H1 (cell line): ENCODE measurements around the gene CD226. TPM values are rescaled to one million over a fixed set of nuclear protein-coding genes. Genes with fewer than 3 reads are reported as not detected.

Experiments
- CTCF ChIA-PET: fragments of 300-600 bp; sonication (Branson Sonifier 250); formaldehyde crosslinking; loops from one replicate; lab custom pipeline; 2021; ENCODE audit not compliant: partially characterized antibody; lab: Charles Lee
- POLR2A ChIA-PET: fragments of 300-600 bp; sonication (Branson Sonifier 250); formaldehyde crosslinking; loops from one replicate; lab custom pipeline; 2021; ENCODE audit warnings: inconsistent platforms; ENCODE audit not compliant: partially characterized antibody; lab: Charles Lee
- DNase-seq, 2 experiments: peaks; one replicate each; pipeline versions ENCODE4 v3.0.0 to v3.0.0-alpha.2; 2010 to 2022; ENCODE audit warnings: low spot score in 2 of 2, low read depth in 1 of 2, mixed read lengths in 1 of 2
- FAIRE-seq: peaks from 2 replicates; lab custom pipeline; 2011; peaks lifted over from hg19 to GRCh38; lab: Jason Lieb, UNC
- H2AFZ ChIP-seq: 2 replicates; pipeline ENCODE4 v1.8.1; 2012; ENCODE audit warnings: low read length, inconsistent platforms
- H2AK5ac ChIP-seq: 2 replicates; pipeline ENCODE4 v1.6.1; 2013; ENCODE audit warnings: low read depth, low read length
- H2BK120ac ChIP-seq: replicated peaks from 2 replicates; pipeline ENCODE3; 2013; ENCODE audit warnings: low read depth, low read length, inconsistent platforms
- H2BK12ac ChIP-seq: 2 replicates; pipeline ENCODE4 v1.6.1; 2013; ENCODE audit warnings: low read depth, low read length
- H2BK15ac ChIP-seq: 2 replicates; pipeline ENCODE4 v1.6.1; 2013; ENCODE audit warnings: low read length
- H2BK20ac ChIP-seq: 2 replicates; pipeline ENCODE4 v1.6.1; 2013; ENCODE audit warnings: low read length
- H2BK5ac ChIP-seq: 2 replicates; pipeline ENCODE4 v1.6.1; 2013; ENCODE audit warnings: low read depth, low read length
- H3K14ac ChIP-seq: 2 replicates; pipeline ENCODE4 v1.6.1; 2013; ENCODE audit warnings: inconsistent platforms; ENCODE audit not compliant: insufficient read length
- H3K18ac ChIP-seq: 2 replicates; pipeline ENCODE4 v1.6.1; 2013; ENCODE audit warnings: low read length; ENCODE audit errors: extremely low read depth
- H3K23ac ChIP-seq: 2 replicates; pipeline ENCODE4 v1.6.1; 2013; ENCODE audit warnings: inconsistent platforms; ENCODE audit not compliant: insufficient read length
- H3K23me2 ChIP-seq: 2 replicates; pipeline ENCODE4 v1.6.1; 2013; ENCODE audit warnings: low read depth, low read length
- H3K27ac ChIP-seq: 2 replicates; pipeline ENCODE4 v1.6.1; 2011; ENCODE audit warnings: low read depth, low read length, inconsistent platforms
- H3K27me3 ChIP-seq, 4 experiments: replicated peaks in 1 of 4; 1 replicate in 1 of 4; 2 replicates in 3 of 4; pipeline versions ENCODE4 v1.6.1 to v1.8.1; 2011 to 2013; ENCODE audit warnings: low read length in 3 of 4, mild to moderate bottlenecking in 3 of 4, inconsistent platforms in 2 of 4, mixed read lengths in 2 of 4, moderate library complexity in 1 of 4; ENCODE audit not compliant: control insufficient read depth in 3 of 4, insufficient read depth in 3 of 4; ENCODE audit errors: extremely low read depth in 1 of 4
- H3K36me3 ChIP-seq, 4 experiments: 2 replicates each; pipeline versions ENCODE4 v1.6.1 to v1.8.1; 2011 to 2013; ENCODE audit warnings: mild to moderate bottlenecking in 4 of 4, low read length in 3 of 4, moderate library complexity in 2 of 4, control low read depth in 1 of 4, inconsistent platforms in 1 of 4; ENCODE audit not compliant: insufficient read depth in 4 of 4, control insufficient read depth in 2 of 4
- H3K4ac ChIP-seq: replicated peaks from 2 replicates; pipeline ENCODE3; 2013; ENCODE audit warnings: low read length, low read depth, mixed read lengths, inconsistent platforms; ENCODE audit not compliant: insufficient read length
- H3K4me1 ChIP-seq, 4 experiments: replicated peaks in 1 of 4; 1 replicate in 1 of 4; 2 replicates in 3 of 4; pipeline versions ENCODE4 v1.6.1 to v1.8.1; 2011 to 2013; ENCODE audit warnings: low read length in 3 of 4, inconsistent platforms in 2 of 4, mixed read lengths in 1 of 4; ENCODE audit not compliant: insufficient read depth in 4 of 4, control insufficient read depth in 3 of 4
- H3K4me2 ChIP-seq, 2 experiments: 2 replicates each; pipeline versions ENCODE4 v1.6.1 to v1.8.1; 2011 to 2013; ENCODE audit warnings: low read depth in 2 of 2, low read length in 2 of 2, control low read depth in 1 of 2, inconsistent platforms in 1 of 2, mild to moderate bottlenecking in 1 of 2; ENCODE audit not compliant: insufficient read depth in 1 of 2
- H3K4me3 ChIP-seq, 4 experiments: fragments of 200-600, 300-600 bp in 1 of 4; sonication (generic), shearing (Covaris generic), sonication (Bioruptor Twin) in 1 of 4; 2 replicates each; pipeline versions ENCODE4 v1.5.1 to v1.8.1; 2011 to 2016; ENCODE audit warnings: low read length in 4 of 4, low read depth in 3 of 4, control low read depth in 2 of 4, inconsistent platforms in 2 of 4, mild to moderate bottlenecking in 2 of 4, mixed read lengths in 1 of 4, moderate library complexity in 1 of 4; ENCODE audit not compliant: insufficient read depth in 2 of 4; ENCODE audit errors: extremely low read depth in 1 of 4
- H3K56ac ChIP-seq: replicated peaks from 2 replicates; pipeline ENCODE3; 2013; ENCODE audit warnings: low read depth, mild to moderate bottlenecking, mixed read lengths, low read length, inconsistent platforms; ENCODE audit not compliant: insufficient read length
- H3K79me1 ChIP-seq: 2 replicates; pipeline ENCODE4 v1.6.1; 2013; ENCODE audit warnings: low read depth, low read length, control low read depth
- H3K79me2 ChIP-seq, 2 experiments: 2 replicates each; pipeline versions ENCODE4 v1.6.1 to v1.8.1; 2012 to 2013; ENCODE audit warnings: low read length in 2 of 2, mild to moderate bottlenecking in 2 of 2, inconsistent platforms in 1 of 2; ENCODE audit not compliant: insufficient read depth in 2 of 2, control insufficient read depth in 1 of 2
- H3K9ac ChIP-seq, 4 experiments: replicated peaks in 1 of 4; 1 replicate in 1 of 4; 2 replicates in 3 of 4; pipeline versions ENCODE4 v1.6.1 to v1.8.1; 2011 to 2013; ENCODE audit warnings: low read depth in 3 of 4, low read length in 3 of 4, control low read depth in 2 of 4, mild to moderate bottlenecking in 2 of 4, moderate library complexity in 2 of 4, inconsistent platforms in 1 of 4; ENCODE audit errors: extremely low read depth in 1 of 4
- H3K9me3 ChIP-seq, 2 experiments: 2 replicates each; pipeline versions ENCODE4 v1.6.1 to v1.8.1; 2012 to 2013; ENCODE audit warnings: mild to moderate bottlenecking in 2 of 2, moderate library complexity in 2 of 2, control low read depth in 1 of 2, inconsistent platforms in 1 of 2, low read depth in 1 of 2, low read length in 1 of 2, mixed read lengths in 1 of 2; ENCODE audit not compliant: insufficient read depth in 2 of 2
- H4K20me1 ChIP-seq, 2 experiments: replicated peaks in 1 of 2; 2 replicates each; pipeline versions ENCODE3 to v1.8.1; 2011 to 2013; ENCODE audit warnings: inconsistent platforms in 2 of 2, low read length in 2 of 2, mild to moderate bottlenecking in 1 of 2; ENCODE audit not compliant: insufficient read depth in 2 of 2, control insufficient read depth in 1 of 2
- H4K5ac ChIP-seq: 2 replicates; pipeline ENCODE4 v1.6.1; 2013; ENCODE audit warnings: low read length, low read depth, mixed read lengths, inconsistent platforms; ENCODE audit not compliant: insufficient read length
- H4K8ac ChIP-seq: 2 replicates; pipeline ENCODE4 v1.8.0; 2013; ENCODE audit warnings: mild to moderate bottlenecking, moderate library complexity, low read length, inconsistent platforms; ENCODE audit not compliant: insufficient read depth; ENCODE audit errors: extremely low read depth
- H4K91ac ChIP-seq: replicated peaks from 2 replicates; pipeline ENCODE3; 2013; ENCODE audit warnings: low read length, mixed read lengths, inconsistent platforms; ENCODE audit not compliant: insufficient read length
- CTCF ChIP-seq, 3 experiments: IDR thresholded peaks; 1 replicate in 2 of 3; 2 replicates in 1 of 3; pipeline versions ENCODE4 v1.5.1 to v1.6.1; 2011; ENCODE audit warnings: low read length in 3 of 3, mild to moderate bottlenecking in 3 of 3, inconsistent platforms in 2 of 3, low read depth in 1 of 3, moderate library complexity in 1 of 3; ENCODE audit not compliant: insufficient read depth in 1 of 3; ENCODE audit errors: control extremely low read depth in 1 of 3
- MAFK ChIP-seq: IDR thresholded peaks from 2 replicates; pipeline ENCODE4 v1.6.1; 2012; ENCODE audit warnings: low read depth, mild to moderate bottlenecking, improper control_type of control experiment, low read length
- NRF1 ChIP-seq: IDR thresholded peaks from 2 replicates; pipeline ENCODE4 v1.6.1; 2011; ENCODE audit warnings: mild to moderate bottlenecking, low read depth, low read length, improper control_type of control experiment
- RAD21 ChIP-seq, 2 experiments: IDR thresholded peaks in 1 of 2; conservative IDR thresholded peaks in 1 of 2; 2 replicates each; pipeline ENCODE4 v1.6.1; 2011; ENCODE audit warnings: low read depth in 2 of 2, low read length in 2 of 2, improper control_type of control experiment in 1 of 2, inconsistent platforms in 1 of 2, mild to moderate bottlenecking in 1 of 2, moderate library complexity in 1 of 2
- TBP ChIP-seq: IDR thresholded peaks from 2 replicates; pipeline ENCODE4 v1.6.1; 2011; ENCODE audit warnings: low read depth, low read length, improper control_type of control experiment
- WGBS, 2 experiments: shearing (Covaris generic) in 1 of 2; methylation state at CpG; one replicate each; pipeline versions ENCODE4 v1.1.6 to v1.1.7; 2013 to 2015; ENCODE audit warnings: low lambda C conversion rate in 2 of 2, mixed read lengths in 2 of 2, inconsistent platforms in 1 of 2, low coverage in 1 of 2, missing lambda C conversion rate in 1 of 2; ENCODE audit not compliant: insufficient replicate concordance in 2 of 2, insufficient coverage in 1 of 2, insufficient read length in 1 of 2; ENCODE audit errors: extremely low coverage in 1 of 2, missing lambda C conversion rate in 1 of 2; 5-methylcytosine and 5-hydroxymethylcytosine counted together
- polyA plus RNA-seq, 7 experiments: library from polyadenylated mRNA; depleted of rRNA in 3 of 7; stranded (reverse) in 5 of 7; unstranded in 2 of 7; fragments of >200 nt in 5 of 7; fragments of 200-250 nt in 2 of 7; gene quantifications; 1 replicate in 5 of 7; 2 replicates in 1 of 7; 4 replicates in 1 of 7; pipeline versions ENCODE4 v1.2.1 to v1.2.3, GENCODE V29; 2011 to 2013; ENCODE audit warnings: missing spikeins in 2 of 7, mixed read lengths in 2 of 7
- total RNA-seq: library from RNA; stranded (reverse); fragmentation: NEBNext Ultra II Directional; extraction: Animal tissue kit (Norgen Biotek cat#: 25700); gene quantifications from 2 replicates; pipeline ENCODE4 v1.2.1, GENCODE V29; 2021

CD226 gene
- total and polyA plus RNA-seq, 2 of the 8 experiments (the other 6 are each of a cell fraction or from before 2014, with no cell fraction given): not detected

GRCh38 chr18:69985239-69985638 is 37.6 kb upstream of the CD226 start:
- Histone ChIP-seq H2AFZ (no peak overlapping the region), H3K4ac (no peak overlapping the region), H3K4me3 (no peak overlapping the region), H3K27me3 (no peaks in the 10 kb centered on the region), H4K5ac (no peak overlapping the region), H3K23me2 (no peaks in the 10 kb centered on the region), H3K14ac (no peak overlapping the region), H2BK120ac (no peak overlapping the region), H3K4me2 (no peak overlapping the region), H4K91ac (no peak overlapping the region), H3K23ac (no peak overlapping the region), H3K27ac (no peak overlapping the region; the same call in 1 of the 2 replicates), H2BK5ac (0 out of 2 replicates have a peak overlapping the region, but pooled peaks have one; percentile 40), H2BK12ac (no peak overlapping the region; the same call in 1 of the 2 replicates), H4K8ac (0 out of 2 replicates have a peak overlapping the region, but pooled peaks have one; percentile 23), H3K18ac (no peak overlapping the region), H3K36me3 (no peaks in the 10 kb centered on the region), H3K56ac (no peak overlapping the region), H3K79me1 (no peaks in the 10 kb centered on the region), H3K9ac (no peak overlapping the region), H3K4me1 (peaks cover 0 to 8% (median 3%) of the 10 kb centered on the region in 4 experiments; a peak in 3 of 7 replicates), H3K79me2 (no peaks in the 10 kb centered on the region), H3K9me3 (no peaks in the 10 kb centered on the region), H4K20me1 (no peaks in the 10 kb centered on the region), H2AK5ac (no peak overlapping the region; the same call in 1 of the 2 replicates), H2BK20ac (no peak overlapping the region), H2BK15ac (0 out of 2 replicates have a peak overlapping the region, but pooled peaks have one; percentile 1)
- CTCF ChIA-PET: interaction anchor here (0.9 to 1.2 kb wide), 3 partner anchors 8 to 50 kb away, joined by 3 to 4 read pairs (median 4); no protein-coding TSS in a partner anchor
- WGBS, 2 experiments: 84% methylated on average over 4 of the region's 4 CpGs; no CpG with 5 or more reads in 1 of the 2 experiments
- POLR2A ChIA-PET: no interaction called here
- no peak for TF ChIP-seq NRF1
- no peak for TF ChIP-seq TBP
- TF ChIP-seq RAD21 (IDR thresholded peaks at IDR 0.05 in 1 of 2, conservative IDR thresholded peaks at IDR 0.05 in 1 of 2; ENCODE audit: low read depth in 2 of 2, low read length in 2 of 2): peak; percentile 53 to 57
- TF ChIP-seq CTCF (IDR thresholded peaks at IDR 0.05; ENCODE audit: control extremely low read depth in 1 of 3, insufficient read depth in 1 of 3, low read depth in 1 of 3, low read length in 3 of 3): peak; percentile 36 to 50 (median 46)
- no peak for TF ChIP-seq MAFK
- DNase-seq: no peak
- FAIRE-seq: no peak
